Nucleus accumbens (tissue), 56 donors: ENCODE results near the gene SFXN5.

Experiments used
- DNase-seq, 56 donors: peaks; one replicate each; lab custom pipeline; 2025; lab: John Stamatoyannopoulos, UW

Gene SFXN5

DNA sequence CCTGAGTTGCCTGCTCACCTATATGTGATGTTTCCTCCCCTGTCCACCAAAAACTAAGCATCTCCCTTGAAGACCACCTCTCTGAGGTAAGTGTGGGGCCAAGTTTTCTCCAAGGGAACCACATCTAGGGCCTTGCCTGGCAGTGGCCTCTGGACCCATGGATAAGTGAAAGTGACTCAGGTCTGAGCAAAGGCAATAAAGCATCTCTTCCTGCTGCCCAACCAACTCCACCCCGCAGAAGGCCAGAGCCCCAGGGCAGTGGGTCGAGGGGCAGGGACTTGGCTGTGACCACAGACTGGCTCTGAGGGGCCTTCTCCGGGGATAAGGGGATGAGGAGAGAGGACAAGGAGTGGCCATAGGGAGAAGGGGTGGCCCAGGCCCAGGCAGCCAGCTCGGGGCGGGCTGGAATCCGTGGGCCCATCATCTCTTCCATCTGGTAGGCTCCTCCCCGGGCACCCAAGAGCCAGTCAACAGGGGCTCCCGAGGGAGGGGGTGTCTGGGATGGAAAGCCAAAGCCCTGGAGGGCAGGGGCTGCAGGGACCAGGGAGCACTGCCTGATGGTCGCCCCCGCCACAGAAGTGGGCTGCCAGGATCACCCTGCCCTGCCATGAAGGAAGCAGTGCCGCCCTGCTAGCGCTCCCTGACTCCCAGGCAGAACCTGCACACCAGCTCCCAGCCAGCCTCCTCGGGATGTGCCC is 120.8 kb downstream of the SFXN5 start:
- DNase-seq = no peak

DNA sequence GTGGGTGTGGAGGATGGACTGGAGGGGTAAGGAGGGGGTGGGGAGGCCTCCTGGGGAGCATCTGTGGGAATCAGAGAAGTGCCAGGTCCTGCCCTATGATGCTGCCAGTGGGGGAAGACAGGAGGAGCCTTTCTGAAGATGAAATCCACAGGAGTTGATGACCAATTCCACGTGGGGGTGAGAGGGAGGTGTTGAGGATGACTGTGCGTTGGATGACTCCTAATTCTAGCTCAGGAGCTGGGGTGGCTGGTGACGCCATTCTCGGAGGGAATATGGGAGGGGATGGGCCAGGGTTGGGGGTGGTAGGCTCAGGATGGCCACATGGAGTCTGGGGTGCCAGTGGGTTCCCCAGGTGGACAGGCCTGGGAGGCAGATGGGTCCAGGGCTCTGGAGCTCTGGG is 121.9 kb downstream of the SFXN5 start:
- peak in 1 of 56 donors; percentile 10 for DNase-seq

DNA sequence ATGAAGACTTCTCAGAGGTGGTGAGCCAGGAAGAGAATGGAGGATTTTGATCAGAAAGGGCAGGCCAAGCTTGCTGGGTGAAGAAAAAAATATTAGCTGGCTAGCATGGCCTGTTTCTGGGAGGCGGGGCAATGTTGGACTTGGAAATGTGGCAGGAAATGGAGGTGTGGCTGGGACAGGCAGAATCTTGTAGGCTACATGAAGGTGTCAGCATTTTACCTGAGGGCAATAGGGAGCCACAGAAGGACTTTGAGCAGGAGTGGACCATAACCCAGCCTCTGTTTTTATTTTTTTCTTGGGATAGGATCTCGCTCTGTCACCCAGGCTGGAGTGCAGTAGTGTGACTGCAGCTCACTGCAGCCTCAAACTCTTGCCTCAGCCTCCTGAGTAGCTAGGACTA is 122.5 kb downstream of the SFXN5 start:
- DNase-seq = no peak

DNA sequence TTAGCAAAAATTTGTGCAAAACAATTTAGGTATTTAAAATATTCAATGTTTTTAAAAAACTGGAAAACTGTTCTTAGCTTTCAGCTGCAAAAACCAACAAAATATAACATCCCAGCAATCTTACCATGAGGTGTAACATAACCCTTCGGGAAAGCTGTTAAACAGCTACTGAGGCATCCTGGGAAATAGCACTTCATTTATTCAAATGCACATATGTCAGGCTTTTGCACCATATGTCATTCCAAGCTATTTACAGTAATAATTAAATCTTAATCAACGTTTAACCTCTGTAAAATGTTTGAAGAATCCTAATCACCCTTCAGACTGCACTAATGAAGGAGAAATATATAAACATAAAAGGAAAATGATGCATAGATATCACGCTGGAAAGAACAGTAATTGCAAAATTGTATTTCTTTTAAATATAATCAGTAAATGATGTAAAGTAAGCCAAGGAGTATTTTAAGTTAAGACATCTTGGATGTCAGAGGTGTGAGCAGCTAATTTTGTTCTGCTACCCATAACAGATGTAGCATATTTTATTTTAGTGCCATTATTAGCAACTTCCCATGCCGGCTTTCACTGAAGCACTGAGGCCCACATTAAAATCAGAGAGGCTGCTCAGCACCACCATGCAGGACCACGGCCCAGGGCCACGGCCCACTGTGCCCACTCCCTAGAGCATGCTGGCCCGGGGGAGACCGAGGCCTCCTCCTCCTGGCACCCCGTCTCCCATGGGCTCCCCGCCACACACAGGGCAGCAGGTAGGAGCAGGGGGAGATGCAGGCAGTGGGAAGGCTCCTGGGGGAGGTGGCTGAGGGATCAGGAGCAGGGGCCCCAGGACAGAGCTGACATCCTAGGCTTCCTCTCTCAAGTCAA is 123.3 kb downstream of the SFXN5 start:
- no peak for DNase-seq

DNA sequence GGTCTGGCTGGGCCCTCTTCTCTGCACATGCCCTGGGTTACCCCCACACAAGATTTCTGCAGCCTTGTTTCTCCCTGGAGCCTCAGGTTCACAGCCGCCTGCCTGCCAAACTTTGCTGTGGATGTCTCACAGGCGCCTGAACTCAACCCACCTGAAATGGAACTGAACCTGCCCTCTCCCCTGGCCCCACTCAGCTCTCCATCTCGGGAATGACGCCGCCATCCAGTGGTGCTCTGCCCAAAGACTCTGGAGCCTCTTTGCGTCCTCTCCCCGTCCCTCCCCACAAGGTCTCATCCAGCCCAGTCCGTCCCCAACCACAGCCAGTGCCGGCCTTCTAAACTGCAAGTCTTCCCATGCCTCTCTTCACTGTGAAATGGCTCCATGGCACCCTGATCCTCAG is 125.0 kb downstream of the SFXN5 start:
- DNase-seq = no peak

DNA sequence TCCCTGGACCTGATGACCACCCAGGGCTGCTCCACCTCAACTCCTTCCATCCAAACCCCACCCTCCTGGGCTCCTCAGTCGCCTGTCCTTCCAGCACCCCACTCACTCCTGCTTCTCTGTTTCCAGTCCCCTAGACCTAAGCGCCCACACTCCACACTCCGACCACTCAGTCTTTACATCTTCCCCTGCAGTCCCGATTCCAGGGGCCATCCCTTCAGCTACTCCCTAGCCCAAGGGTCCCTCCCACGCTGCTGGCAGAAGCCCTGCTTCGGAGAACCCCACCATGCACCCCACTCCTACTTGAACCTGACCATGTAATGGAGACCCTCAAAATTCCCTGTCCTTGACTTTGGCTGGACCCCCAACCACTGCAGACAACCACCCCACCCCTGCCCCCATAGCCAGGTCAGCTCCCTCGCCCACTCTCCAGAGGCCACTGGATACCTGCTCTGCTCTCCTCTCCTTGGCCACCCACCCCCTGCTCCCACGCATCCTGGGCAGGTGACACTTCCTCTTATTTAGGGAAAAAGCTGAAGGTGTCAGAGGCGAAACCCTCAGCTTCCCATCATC is 126.0 kb downstream of the SFXN5 start:
- no peak for DNase-seq

DNA sequence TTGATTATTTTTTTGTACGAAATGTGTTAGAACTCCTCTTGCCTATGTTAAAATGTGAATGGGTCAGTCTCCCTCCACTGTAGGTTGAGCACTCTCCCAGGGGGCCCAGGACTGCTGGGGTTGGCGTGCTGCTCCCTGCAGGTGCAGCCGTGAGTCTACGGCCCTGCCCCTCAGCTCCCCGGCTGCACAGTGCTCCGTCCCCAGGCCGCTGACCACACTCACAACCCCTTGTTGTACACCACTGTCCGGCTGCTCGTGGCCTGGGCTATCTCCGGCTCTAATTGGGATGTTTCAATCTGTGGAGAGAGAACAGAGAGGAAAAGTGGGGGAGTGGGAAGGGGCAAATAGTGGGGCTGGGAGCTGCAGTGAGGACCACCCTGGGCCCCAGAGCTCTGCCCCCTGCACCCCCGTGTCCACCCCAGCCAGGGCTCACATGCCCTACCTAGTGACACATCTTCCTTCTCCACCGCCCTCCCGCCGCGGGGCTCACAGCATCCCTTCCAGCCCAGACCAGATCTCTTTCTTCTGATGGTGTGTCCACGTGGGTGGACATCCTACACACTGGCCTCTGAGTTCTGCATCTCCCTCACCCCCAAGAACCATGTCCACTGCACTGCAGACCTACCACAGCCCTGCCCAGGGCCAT is 126.6 kb downstream of the SFXN5 start:
- DNase-seq = no peak

DNA sequence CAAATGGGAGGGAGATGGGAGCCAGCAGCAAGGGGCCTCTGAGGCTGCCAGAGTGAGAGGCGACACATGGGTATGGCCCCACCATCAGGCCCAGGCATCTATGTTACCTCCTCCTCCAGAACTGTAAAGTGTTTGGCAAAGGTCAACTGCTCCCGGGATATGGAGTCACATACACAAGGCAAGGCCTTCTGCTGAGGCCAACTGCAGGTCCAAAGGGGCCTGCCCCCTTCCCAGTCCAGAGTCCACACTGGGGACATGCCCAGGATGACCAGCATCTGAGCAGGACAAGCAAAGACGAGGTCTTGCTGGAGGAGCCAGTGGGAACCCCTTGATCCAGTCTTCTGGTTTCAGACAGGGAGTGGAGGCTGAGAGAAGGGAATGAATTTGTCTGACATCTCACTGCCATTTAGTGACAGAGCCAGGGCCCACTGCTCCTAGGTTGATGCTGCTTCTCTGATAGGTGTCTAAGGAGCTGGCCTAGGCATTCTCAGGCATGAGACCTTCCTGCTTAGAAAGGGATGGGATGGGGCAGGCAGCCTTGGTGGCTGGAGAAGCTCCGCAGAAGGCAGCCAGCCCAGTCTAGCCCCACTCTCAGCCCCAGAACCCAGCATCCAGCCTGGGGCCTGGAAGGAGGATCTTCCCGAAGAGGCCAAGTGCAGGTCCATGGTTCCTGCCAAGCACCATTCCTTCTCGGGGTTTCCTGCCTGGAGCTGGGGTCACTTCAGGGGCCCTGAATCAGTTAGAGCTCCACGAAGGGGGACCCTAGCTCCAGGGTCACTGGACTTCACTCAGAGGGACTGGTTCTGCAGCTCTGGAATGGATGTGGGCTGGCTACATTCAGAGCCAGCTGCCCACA is 127.7 kb downstream of the SFXN5 start:
- no peak for DNase-seq

DNA sequence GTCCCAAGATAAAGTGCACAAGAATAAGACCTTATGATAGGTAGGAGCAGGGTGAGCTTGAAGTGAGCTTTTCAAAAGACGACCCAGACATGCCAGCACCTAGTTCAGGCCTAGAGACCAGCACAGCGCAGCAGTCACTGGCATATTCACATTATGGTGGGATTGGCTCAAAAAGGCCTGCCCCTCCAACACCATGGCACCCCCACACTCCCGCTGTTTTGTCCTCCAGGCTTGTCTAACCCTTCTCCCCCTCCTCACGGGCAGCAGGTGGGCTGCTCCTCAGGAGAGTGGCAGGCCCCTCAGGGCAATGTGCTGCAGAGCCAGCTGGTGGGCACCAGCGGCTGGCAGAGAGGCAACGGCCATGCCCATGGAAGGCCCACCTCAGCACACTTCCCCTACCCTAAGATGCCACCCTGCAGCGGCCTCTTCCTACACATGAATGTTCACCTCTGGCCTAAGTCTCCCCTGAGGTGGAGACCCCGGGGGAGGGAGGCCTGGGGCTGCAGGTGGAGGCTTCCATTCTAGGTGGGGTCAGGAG is 128.6 kb downstream of the SFXN5 start:
- DNase-seq = no peak

DNA sequence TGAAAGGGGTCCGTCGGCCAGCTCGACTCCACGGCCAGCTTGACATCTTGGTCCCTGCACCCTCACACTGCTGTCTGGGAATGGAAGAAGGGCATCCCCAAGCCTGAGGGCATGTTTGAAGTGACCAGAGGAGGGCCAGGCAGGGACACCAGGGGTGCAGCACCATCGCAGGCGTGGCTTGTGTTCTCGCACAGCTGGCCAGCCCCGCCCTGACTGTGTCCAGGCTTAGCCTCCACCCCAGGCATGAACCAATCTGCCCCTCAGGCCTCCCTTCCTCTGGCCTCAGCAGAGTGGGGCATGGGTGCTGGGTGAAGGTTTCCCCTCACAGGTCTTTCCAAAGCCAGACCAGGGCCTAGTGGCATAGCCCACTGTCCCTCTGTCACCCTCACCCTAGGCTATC is 129.2 kb downstream of the SFXN5 start:
- no peak for DNase-seq

DNA sequence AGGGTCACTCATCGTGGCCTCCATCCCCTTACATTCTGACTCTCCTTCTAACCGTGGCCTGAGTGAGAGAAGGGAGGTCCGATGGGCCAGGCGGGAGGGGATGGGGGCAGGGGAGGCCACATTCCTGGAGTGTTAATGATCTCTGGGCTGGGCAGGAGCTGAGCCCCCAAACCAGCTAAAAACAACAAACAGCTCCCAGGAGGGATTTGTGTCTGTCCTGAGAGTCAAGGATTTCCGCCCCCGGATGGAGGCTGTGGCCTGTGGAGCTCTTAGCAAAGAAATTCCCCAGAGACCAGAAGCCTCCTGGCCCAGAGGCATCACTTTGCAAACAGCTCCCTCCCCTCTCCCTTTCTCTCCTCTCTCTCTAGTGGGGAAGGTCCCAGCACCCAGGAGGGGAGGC is 130.7 kb downstream of the SFXN5 start:
- DNase-seq = no peak

DNA sequence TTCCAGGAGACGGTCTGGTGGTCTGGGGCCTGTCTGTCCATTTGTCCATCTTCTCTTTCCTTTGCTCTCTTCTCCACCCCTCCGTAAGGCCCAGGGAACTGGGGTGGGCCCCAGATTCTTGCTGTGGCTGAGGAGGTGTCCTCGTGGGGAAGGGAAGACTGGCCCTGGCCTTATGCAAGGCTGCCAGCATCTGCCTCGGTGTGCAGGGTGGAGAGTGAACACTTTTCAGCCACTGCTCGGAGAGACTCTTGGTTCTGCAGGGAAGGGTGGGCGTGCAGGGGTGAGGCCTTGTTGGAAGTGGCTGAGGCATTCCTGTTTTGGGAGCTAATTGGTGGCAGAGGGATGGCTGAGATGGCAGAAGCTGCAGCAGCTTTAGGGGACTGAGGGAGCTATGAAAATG is 131.2 kb downstream of the SFXN5 start:
- DNase-seq = no peak

DNA sequence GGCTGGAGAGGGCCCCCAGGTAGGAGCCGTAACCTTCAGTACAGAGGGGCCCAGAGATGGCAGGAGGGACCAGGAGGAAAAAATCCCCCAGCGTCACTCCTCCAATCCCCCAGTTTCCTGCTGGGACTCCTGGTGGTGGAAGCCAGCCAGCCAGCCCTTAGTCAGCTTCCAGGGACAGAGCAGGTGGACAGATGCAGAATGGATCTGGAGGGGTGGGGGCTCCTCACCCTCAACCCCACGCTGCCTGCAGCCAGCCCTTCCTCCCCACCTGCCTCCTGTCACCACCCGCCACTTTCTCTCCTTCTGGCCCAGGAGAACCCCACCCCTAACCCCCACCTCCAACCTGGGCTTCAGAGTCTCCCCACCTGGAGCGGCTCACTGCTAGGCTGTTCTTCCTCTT is 133.1 kb downstream of the SFXN5 start:
- no peak for DNase-seq

DNA sequence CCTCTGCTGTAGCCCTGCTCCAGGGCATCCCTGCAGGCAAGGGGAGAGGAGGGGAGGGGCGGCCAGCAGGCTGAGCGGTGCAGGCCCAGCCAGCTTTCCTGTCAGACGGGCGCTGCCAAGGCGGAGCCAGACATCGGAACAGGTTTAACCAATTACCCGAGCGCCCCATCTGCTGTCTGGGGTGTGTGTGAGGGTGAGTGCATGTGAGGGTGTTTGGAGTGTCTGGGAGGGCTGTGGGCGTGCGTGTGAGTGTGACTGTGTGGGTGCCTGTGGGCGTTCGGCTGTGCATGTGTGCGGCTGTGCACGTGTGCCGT is 134.2 kb downstream of the SFXN5 start:
- DNase-seq = no peak

DNA sequence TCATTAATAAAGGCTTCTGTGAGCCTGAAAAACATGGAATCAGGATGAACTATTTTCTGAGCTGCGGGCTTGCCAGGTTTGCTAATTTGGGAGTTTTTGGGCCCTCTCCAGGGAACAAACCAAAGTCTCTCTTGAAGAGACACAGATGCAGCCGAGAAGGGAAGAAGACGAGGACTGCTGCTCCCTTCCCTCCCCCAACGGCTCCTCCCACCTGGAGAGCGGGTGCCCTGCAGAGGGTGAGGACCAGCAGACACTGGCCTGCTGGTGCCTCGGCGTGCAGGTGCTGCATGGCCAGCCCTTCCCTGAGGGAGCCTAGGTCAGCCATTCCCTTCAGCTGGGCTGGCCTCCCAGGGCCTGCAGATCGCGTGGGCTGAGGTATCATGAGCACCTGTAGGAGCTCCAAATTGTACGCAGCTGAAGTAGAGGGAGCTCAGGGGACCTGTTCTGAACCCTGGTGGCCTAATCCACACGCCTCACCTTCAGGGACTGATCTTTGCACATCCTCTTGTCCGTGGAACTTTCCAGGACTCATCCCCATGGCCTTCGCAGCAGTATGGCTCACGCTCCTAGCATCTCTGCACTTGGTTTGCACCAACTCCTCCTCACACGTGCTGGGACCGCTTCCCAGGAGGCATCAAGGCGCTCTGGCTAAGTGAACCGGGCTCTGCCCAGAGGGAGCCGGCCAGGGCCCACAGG is 134.7 kb downstream of the SFXN5 start:
- no peak for DNase-seq

DNA sequence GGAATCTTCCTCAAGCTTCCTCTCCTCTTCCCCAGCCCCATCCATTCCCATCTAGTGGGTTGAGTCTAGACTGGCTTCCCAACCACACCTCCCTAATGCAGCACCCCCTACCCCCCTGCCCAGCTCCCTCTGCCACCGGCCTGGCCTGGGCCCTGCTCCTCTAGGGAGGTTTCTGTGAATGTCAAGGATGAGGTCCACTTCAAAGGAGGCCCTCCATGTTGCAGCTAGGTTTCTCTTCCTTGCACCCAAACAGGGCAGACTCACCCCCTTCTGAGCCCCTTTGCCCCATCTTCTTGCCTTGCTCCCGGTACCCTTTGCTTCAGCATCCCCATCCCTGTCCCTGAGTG is 135.9 kb downstream of the SFXN5 start:
- no peak for DNase-seq

DNA sequence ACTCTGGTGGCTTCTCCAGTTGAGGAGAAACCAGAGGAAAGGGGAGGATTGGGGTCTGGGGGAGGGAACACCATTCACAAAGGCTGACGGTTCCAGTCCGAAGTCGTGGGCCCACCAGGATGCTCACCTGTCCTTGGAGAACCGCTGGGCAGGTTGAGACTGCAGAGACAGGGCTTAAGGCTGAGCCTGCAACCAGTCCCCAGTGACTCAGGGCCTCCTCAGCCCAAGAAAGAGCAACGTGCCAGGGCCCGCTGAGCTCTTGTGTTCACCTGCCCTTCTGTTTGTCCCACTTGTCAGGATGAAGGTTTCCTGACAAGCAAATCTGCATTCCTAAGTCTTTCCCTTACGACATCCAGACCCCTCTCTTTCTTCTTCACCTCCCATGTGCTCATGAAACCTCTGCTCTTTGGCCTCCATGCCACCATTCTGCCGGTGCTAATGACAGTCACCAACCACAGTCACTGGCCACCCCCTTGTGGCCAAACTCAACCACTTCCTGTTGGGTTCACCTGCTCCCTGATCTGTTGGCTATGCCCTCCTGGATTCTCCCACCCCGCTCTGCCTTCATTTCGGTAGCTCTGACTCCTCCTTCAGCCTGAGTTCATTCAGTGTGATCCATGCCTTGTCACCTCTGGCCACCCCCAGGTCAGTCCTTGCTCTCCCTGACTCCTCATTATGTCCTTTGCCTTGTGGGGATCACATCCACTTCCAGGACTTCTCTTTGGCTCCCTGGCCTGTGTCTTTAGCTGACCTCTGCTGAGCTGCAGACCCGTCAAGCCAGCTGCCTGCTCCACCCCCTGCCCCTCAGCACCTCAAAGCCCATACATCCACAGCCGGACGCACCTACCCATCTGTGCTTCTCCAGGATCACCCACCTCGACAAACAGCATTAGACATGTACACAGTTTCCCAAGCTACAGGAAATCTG is 136.6 kb downstream of the SFXN5 start:
- DNase-seq = no peak

DNA sequence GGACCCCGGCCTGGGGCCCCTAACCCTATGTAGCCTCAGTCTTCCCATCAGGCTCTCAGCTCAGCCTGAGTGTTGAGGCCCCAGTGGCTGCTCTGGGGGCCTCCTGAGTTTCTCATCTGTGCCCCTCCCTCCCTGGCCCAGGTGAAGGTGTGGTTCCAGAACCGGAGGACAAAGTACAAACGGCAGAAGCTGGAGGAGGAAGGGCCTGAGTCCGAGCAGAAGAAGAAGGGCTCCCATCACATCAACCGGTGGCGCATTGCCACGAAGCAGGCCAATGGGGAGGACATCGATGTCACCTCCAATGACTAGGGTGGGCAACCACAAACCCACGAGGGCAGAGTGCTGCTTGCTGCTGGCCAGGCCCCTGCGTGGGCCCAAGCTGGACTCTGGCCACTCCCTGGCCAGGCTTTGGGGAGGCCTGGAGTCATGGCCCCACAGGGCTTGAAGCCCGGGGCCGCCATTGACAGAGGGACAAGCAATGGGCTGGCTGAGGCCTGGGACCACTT is 137.8 kb downstream of the SFXN5 start:
- DNase-seq = no peak
